ENCODE measurements around the gene LCE4A. TPM values are rescaled to one million over a fixed set of nuclear protein-coding genes. Genes with fewer than 3 reads are reported as not detected.

Gene LCE4A
- total and polyA plus RNA-seq, 9 of the 15 experiments (the other 6 are each of a cell fraction or from before 2014, with no cell fraction given), result not detected

- TF ChIP-seq ZNF407 (IDR thresholded peaks at IDR 0.05; ENCODE audit: low read depth), result no peak
These were observed 33.7 kb downstream of the LCE4A start (continued) for GRCh38 chr1:152741656-152742055.

All from K562 (cell line).